Heart right ventricle (tissue), 16 donors: Measurements from ENCODE around the gene ACOT13. TPM values are rescaled to one million over a fixed set of nuclear protein-coding genes. Genes with fewer than 3 reads are reported as not detected.
A peak's percentile ranks its signal among the peaks of the same experiment; 100 is the strongest.

ENCODE experiments used
- ATAC-seq, 8 donors: fragments of 200-7000 bp; cut with Tn5 transposase; one replicate each; pipeline ENCODE4 v1.9.1; 2020; ENCODE audit warnings: mild to moderate bottlenecking in 8 of 8, moderate library complexity in 8 of 8, moderate number of reproducible peaks in 1 of 8
- DNase-seq, 2 donors: peaks; one replicate each; pipeline ENCODE4 v3.0.0-alpha.2; 2020
- H3K27ac ChIP-seq, 10 donors: fragments of 200-600 bp; sonication (generic) in 2 of 10; one replicate each; pipeline versions ENCODE4 v1.5.0 to v1.8.0; 2020 to 2022; ENCODE audit warnings: mild to moderate bottlenecking in 3 of 10
- H3K27me3 ChIP-seq, 7 donors: fragments of 200-600 bp; one replicate each; pipeline ENCODE4 v1.8.0; 2021 to 2022; ENCODE audit warnings: mild to moderate bottlenecking in 2 of 7
- H3K36me3 ChIP-seq, 9 donors: fragments of 200-600 bp; sonication (generic) in 1 of 9; one replicate each; pipeline versions ENCODE4 v1.5.0 to v1.8.0; 2020 to 2022; ENCODE audit warnings: mild to moderate bottlenecking in 2 of 9
- H3K4me1 ChIP-seq, 9 donors: fragments of 200-600 bp; sonication (generic) in 1 of 9; one replicate each; pipeline versions ENCODE4 v1.5.0 to v1.8.0; 2020 to 2022; ENCODE audit warnings: mild to moderate bottlenecking in 4 of 9
- H3K4me3 ChIP-seq, 10 donors: fragments of 200-600 bp; sonication (generic) in 2 of 10; one replicate each; pipeline versions ENCODE4 v1.5.0 to v1.8.0; 2020 to 2022; ENCODE audit warnings: mild to moderate bottlenecking in 7 of 10, moderate library complexity in 2 of 10
- H3K9me3 ChIP-seq, 11 donors: fragments of 200-600 bp in 10 of 11; sonication (generic) in 2 of 11; one replicate each; pipeline versions ENCODE4 v1.5.0 to v1.8.0; 2013 to 2022; ENCODE audit warnings: mild to moderate bottlenecking in 2 of 11, control low read depth in 1 of 11, moderate library complexity in 1 of 11
- CTCF ChIP-seq, 9 donors: fragments of 200-600 bp; sonication (generic) in 2 of 9; IDR thresholded peaks; one replicate each; pipeline versions ENCODE4 v1.5.0 to v1.8.0; 2021 to 2022; ENCODE audit warnings: antibody characterized with exemption in 9 of 9, mild to moderate bottlenecking in 5 of 9, moderate library complexity in 1 of 9
- WGBS, 2 donors: extraction: QIAGEN DNeasy Blood & Tissue Kit; methylation state at CpG; one replicate each; pipeline ENCODE4 v1.1.7; 2013; ENCODE audit warnings: inconsistent platforms in 1 of 2; 5-methylcytosine and 5-hydroxymethylcytosine counted together
- intact Hi-C, 10 donors: fragments of 100-400 bp; cut with DNase I; formaldehyde crosslinking; loops; one replicate each; pipeline versions ENCODE4 v1.11.1 to v1.14.2; 2022
- polyA plus RNA-seq, 2 donors: library from polyadenylated mRNA; stranded (reverse); fragments of 200-250 nt; gene quantifications; one replicate each; pipeline ENCODE4 v1.2.3, GENCODE V29; 2013
- total RNA-seq, 10 donors: library from RNA; stranded (reverse); fragmentation: NEBNext Ultra II Directional in 3 of 10; extraction: Animal tissue kit (Norgen Biotek cat#: 25700) in 3 of 10; gene quantifications; one replicate each; pipeline versions ENCODE4 v1.2.1 to v1.2.4, GENCODE V29; 2021 to 2023
- donor health status: Arrhythmogenic right ventricular cardiomyopathy.
- donor health status: ischemic (EF 13 %, LVEDD 7.1; RV severe dilation, severe dysfunction).
- donor health status: healthy with polysubstance abuse.
- donor health status: DM: no; HTN: yes; CAD: no.
- donor health status: DM: no; HTN: no; CAD: no.
- donor health status: ischemic (EF 25% LVEDD 6.9; RV normal size, moderate dysfunction).
- donor health status: ischemic (EF 25% LVEDD 5.7; RV mildly dilated, moderate dysfunction).
- donor health status: healthy.
- donor health status: DM: yes; HTN: yes; CAD: no.
- donor health status: Ischemic cardiomyopathy.
- donor health status: ischemic (EF 35%, LVEDD 5.7; RV mildly dilated, moderate dysfunction).
- donor health status: nonischemic (EF 11% LVEDD 7.7; RV severe dilation, severe dysfunction).
- donor health status: DM: yes; HTN: yes; CAD: no.
- donor health status: PGD.
- donor health status: ischemic (EF 29% LVEDD 5.4; RV normal size, mild dysfunction).
- donor health status: nonischemic (EF 23%, LVEDD 6.1; RV moderate dilation, normal function).

ACOT13 gene
- total and polyA plus RNA-seq, 12 donors, result 38.2 to 241 (median 56.1) TPM

DNA sequence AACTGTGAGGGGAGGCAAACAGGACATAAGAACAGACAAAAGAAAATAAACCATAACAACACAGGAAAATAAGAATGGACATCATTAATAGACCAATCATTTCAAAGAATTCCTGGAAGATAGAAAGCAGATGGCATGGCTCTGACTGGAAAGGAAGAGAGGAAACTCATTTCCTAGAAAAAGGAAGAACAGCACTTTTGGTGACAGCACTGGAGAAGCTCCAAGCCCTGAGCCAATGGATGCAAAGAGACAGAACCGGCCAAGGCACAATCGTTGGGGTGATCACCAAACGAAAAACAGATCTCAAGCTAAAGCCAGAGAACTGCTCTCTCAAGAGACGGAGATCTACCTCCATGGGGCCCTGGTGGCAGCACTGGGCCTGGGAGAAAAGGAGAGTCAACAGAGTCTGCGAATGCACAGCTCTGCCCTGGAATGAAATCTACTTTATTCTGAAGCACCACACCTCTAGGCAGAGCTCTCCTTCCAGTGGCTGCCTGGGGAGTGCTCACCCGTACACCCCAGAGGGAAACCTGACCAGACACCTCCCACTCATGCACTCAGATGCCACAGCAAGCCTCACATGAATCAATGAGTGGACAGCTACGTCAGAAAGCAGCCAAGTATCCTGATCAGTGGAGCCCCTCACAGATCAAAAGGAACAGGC, 45.1 kb upstream of the ACOT13 start:
- WGBS, 2 donors, result 67% methylated on average over 7 of the region's 7 CpGs
- ATAC-seq (no peak), DNase-seq (no peak)
- no peak overlapping the region for H3K27ac ChIP-seq
- H3K9me3 ChIP-seq, result no peaks in the 10 kb centered on the region
- no peaks in the 10 kb centered on the region for H3K4me1 ChIP-seq
- intact Hi-C loops, result no loop called here
- no peaks in the 10 kb centered on the region for H3K36me3 ChIP-seq
- no peak overlapping the region for H3K4me3 ChIP-seq
- peaks cover 0 to 4% (median 0%) of the 10 kb centered on the region in 7 donors for H3K27me3 ChIP-seq
- TF ChIP-seq CTCF (IDR thresholded peaks at IDR 0.05), result no peak

GRCh38 chr6:24630856-24631505, 35.9 kb upstream of the ACOT13 start:
- H3K36me3 ChIP-seq, result no peaks in the 10 kb centered on the region
- no peak for TF ChIP-seq CTCF (IDR thresholded peaks at IDR 0.05)
- ATAC-seq (no peak), DNase-seq (no peak)
- intact Hi-C loops, result no loop called here
- peaks cover 0 to 14% (median 0%) of the 10 kb centered on the region in 11 donors for H3K9me3 ChIP-seq
- H3K27ac ChIP-seq, result no peak overlapping the region
- H3K4me1 ChIP-seq, result peaks cover 0 to 11% (median 7%) of the 10 kb centered on the region in 9 donors
- 39 to 47% methylated on average over 5 of the region's 5 CpGs for WGBS, 2 donors
- no peak overlapping the region for H3K4me3 ChIP-seq
- peaks cover 0 to 6% (median 0%) of the 10 kb centered on the region in 7 donors for H3K27me3 ChIP-seq

- Histone ChIP-seq H3K9me3 (peaks cover 0 to 21% (median 0%) of the 10 kb centered on the region in 11 donors), H3K27me3 (peaks cover 0 to 6% (median 0%) of the 10 kb centered on the region in 7 donors), H3K4me1 (peaks cover 0 to 11% (median 7%) of the 10 kb centered on the region in 9 donors), H3K4me3 (no peak overlapping the region), H3K27ac (no peak overlapping the region), H3K36me3 (no peaks in the 10 kb centered on the region)
- TF ChIP-seq CTCF (IDR thresholded peaks at IDR 0.05), result no peak
- DNase-seq, result no peak
- intact Hi-C loops, result no loop called here
- WGBS, 2 donors, result 29 to 46% methylated on average over 5 of the region's 5 CpGs
- ATAC-seq, result peak in 1 of 8 donors; percentile 25
Measured at GRCh38 chr6:24631671-24632070, 35.2 kb upstream of the ACOT13 start.

GRCh38 chr6:24632573-24632972, 34.3 kb upstream of the ACOT13 start:
- no peak for TF ChIP-seq CTCF (IDR thresholded peaks at IDR 0.05)
- Histone ChIP-seq H3K9me3 (peaks cover 0 to 30% (median 0%) of the 10 kb centered on the region in 11 donors), H3K27ac (no peak overlapping the region), H3K4me1 (peaks cover 0 to 11% (median 7%) of the 10 kb centered on the region in 9 donors), H3K4me3 (no peak overlapping the region), H3K36me3 (no peaks in the 10 kb centered on the region), H3K27me3 (peaks cover 0 to 6% (median 0%) of the 10 kb centered on the region in 7 donors)
- 42 to 48% methylated on average over 1 of the region's 1 CpG for WGBS, 2 donors
- DNase-seq, result no peak
- no peak for ATAC-seq
- intact Hi-C loops, result no loop called here
